Skeletal muscle tissue (tissue), 4 donors: Measurements from ENCODE around the gene CEP164. TPM values are rescaled to one million over a fixed set of nuclear protein-coding genes. Genes with fewer than 3 reads are reported as not detected.

Experiments
- H3K27ac ChIP-seq: one replicate; pipeline ENCODE4 v1.7.0; 2013; ENCODE audit warnings: mild to moderate bottlenecking, low read depth, low read length, inconsistent platforms
- H3K27me3 ChIP-seq, 3 donors: one replicate each; pipeline ENCODE4 v1.7.0; 2013; ENCODE audit warnings: low read length in 3 of 3; ENCODE audit not compliant: control insufficient read depth in 3 of 3, insufficient read depth in 3 of 3
- H3K36me3 ChIP-seq, 3 donors: one replicate each; pipeline ENCODE4 v1.7.0; 2013; ENCODE audit warnings: low read length in 3 of 3; ENCODE audit not compliant: control insufficient read depth in 3 of 3, insufficient read depth in 3 of 3
- H3K4me1 ChIP-seq, 3 donors: one replicate each; pipeline ENCODE4 v1.7.0; 2013; ENCODE audit warnings: low read length in 3 of 3, mild to moderate bottlenecking in 3 of 3; ENCODE audit not compliant: control insufficient read depth in 3 of 3, insufficient read depth in 3 of 3
- H3K4me3 ChIP-seq, 3 donors: one replicate each; pipeline ENCODE4 v1.7.0; 2013; ENCODE audit warnings: low read length in 3 of 3
- H3K9ac ChIP-seq, 3 donors: one replicate each; pipeline ENCODE4 v1.7.0; 2013; ENCODE audit warnings: low read length in 3 of 3, mild to moderate bottlenecking in 3 of 3, moderate library complexity in 2 of 3, low read depth in 1 of 3
- H3K9me3 ChIP-seq, 3 donors: one replicate each; pipeline ENCODE4 v1.7.0; 2013; ENCODE audit warnings: low read length in 3 of 3; ENCODE audit not compliant: control insufficient read depth in 3 of 3
- total RNA-seq: library from RNA; depleted of rRNA; stranded (reverse); fragments of >200 nt; gene quantifications from one replicate; pipeline ENCODE4 v1.2.3, GENCODE V29; 2014
- donor health status: Osteomylitis.

Gene CEP164
- total RNA-seq, 1 donor from 2014 or later, result 21.4 TPM

GRCh38 chr11:117354550-117354949 is 26.9 kb downstream of the CEP164 start:
- Histone ChIP-seq H3K9me3 (no peaks in the 10 kb centered on the region), H3K9ac (no peak overlapping the region), H3K27ac (no peak overlapping the region), H3K36me3 (peaks cover 15 to 28% (median 19%) of the 10 kb centered on the region in 3 donors), H3K4me1 (no peaks in the 10 kb centered on the region), H3K4me3 (no peak overlapping the region), H3K27me3 (no peaks in the 10 kb centered on the region)

- Histone ChIP-seq H3K9me3 (no peaks in the 10 kb centered on the region), H3K36me3 (peaks cover 15 to 28% (median 19%) of the 10 kb centered on the region in 3 donors), H3K27ac (no peak overlapping the region), H3K4me1 (no peaks in the 10 kb centered on the region), H3K9ac (no peak overlapping the region), H3K4me3 (no peak overlapping the region), H3K27me3 (no peaks in the 10 kb centered on the region)
These were observed 28.7 kb downstream of the CEP164 start for GRCh38 chr11:117356126-117356890.

GRCh38 chr11:117361432-117361831 is 33.8 kb downstream of the CEP164 start:
- Histone ChIP-seq H3K36me3 (peaks cover 22 to 30% (median 27%) of the 10 kb centered on the region in 3 donors), H3K4me3 (no peak overlapping the region)

DNA sequence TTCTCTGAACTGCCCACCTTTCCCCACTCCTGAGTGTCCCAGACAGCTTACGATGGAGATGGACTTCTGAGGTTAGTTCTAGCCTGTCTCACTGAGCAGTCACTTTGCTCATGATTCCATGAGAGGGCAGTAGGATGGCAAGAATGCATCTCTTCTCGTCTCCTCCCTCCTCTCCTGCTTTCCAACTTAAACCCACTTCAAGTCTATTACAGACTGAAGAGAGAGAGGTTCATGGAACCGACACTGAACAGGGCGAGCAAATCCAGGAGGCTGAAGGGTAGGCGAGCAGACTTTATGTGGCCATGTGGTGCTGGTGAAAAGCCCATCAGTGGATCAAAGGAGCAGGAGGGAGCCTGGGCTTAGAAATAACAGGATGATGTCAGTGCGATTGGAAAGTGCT is 38.6 kb downstream of the CEP164 start:
- no peaks in the 10 kb centered on the region for H3K9me3 ChIP-seq
- no peaks in the 10 kb centered on the region for H3K27me3 ChIP-seq
- H3K4me1 ChIP-seq, result no peaks in the 10 kb centered on the region
- peaks cover 24 to 42% (median 29%) of the 10 kb centered on the region in 3 donors for H3K36me3 ChIP-seq
- H3K9ac ChIP-seq, result no peak overlapping the region
- no peak overlapping the region for H3K4me3 ChIP-seq
- H3K27ac ChIP-seq, result no peak overlapping the region

More at GRCh38 chr11:117361432-117361831, 33.8 kb downstream of the CEP164 start:
- Histone ChIP-seq H3K27ac (no peak overlapping the region), H3K9ac (no peak overlapping the region), H3K27me3 (no peaks in the 10 kb centered on the region), H3K4me1 (no peaks in the 10 kb centered on the region), H3K9me3 (no peaks in the 10 kb centered on the region)

DNA sequence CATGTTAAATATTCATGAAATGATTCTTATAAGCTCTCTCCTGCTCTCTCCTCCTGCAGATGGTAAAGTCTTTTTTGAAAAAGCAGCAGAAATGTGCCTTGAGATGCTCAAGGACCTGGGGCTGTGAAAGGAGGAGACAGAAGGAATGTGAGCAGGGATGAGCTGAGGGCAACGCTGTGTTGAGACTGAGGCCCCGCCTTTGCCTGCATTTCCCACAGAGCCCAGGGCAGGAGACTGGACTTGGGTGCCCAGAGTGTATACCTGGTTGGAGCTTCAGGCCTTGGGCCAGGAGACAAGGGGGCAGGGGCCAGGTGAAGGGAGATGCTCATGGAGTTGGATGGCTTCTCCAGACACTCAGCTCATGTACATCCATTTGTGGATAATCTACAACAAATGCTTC is 39.2 kb downstream of the CEP164 start:
- Histone ChIP-seq H3K9me3 (no peaks in the 10 kb centered on the region), H3K4me1 (no peaks in the 10 kb centered on the region), H3K9ac (no peak overlapping the region), H3K27ac (no peak overlapping the region), H3K27me3 (no peaks in the 10 kb centered on the region), H3K36me3 (peaks cover 23 to 45% (median 30%) of the 10 kb centered on the region in 3 donors), H3K4me3 (no peak overlapping the region)

DNA sequence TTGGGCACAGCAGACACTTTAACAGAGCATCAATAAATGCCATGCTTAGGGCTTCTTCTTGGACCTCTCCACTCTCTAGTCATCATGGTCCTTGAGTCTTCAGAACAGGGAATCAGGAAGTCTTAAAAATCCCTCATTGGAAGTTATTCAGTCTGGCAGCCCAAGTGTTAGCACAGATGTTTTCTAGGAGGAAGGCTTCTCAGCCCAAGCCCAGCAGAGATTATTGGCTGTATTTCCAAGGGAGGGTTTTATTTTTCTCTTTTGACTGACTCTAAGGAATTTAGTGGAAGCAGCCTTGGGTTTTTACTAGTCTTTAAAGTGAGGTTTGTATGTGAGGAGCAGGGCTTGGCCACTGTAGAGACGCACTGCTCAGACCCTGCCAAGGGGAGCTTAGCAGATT is 41.9 kb downstream of the CEP164 start:
- H3K4me3 ChIP-seq, result no peak overlapping the region
- no peaks in the 10 kb centered on the region for H3K4me1 ChIP-seq
- no peaks in the 10 kb centered on the region for H3K9me3 ChIP-seq
- peaks cover 17 to 34% (median 23%) of the 10 kb centered on the region in 3 donors for H3K36me3 ChIP-seq
- H3K9ac ChIP-seq, result no peak overlapping the region
- no peak overlapping the region for H3K27ac ChIP-seq
- H3K27me3 ChIP-seq, result no peaks in the 10 kb centered on the region

DNA sequence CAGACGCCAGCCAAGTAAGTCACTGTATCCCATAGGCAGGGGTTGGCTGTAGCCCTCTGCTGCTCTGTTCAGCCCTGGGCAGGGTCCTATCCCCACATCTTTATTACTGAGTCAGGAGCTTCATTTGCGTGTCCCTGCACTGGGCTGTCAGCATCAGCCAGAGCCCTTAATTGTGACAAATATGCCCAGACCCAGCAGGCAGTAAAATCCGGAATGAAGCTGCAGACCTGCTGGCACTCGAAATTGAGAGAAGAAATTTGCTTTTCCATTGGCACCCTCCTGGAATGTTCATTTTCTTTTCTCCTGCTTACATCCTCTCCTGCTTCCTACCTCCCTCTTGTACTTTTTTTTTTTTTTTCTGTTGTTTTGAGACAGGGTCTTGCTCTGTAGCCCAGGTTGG is 43.8 kb downstream of the CEP164 start:
- H3K27ac ChIP-seq, result no peak overlapping the region
- no peak overlapping the region for H3K4me3 ChIP-seq
- no peaks in the 10 kb centered on the region for H3K9me3 ChIP-seq
- H3K9ac ChIP-seq, result no peak overlapping the region
- no peaks in the 10 kb centered on the region for H3K4me1 ChIP-seq
- no peaks in the 10 kb centered on the region for H3K27me3 ChIP-seq
- peaks cover 17 to 44% (median 19%) of the 10 kb centered on the region in 3 donors for H3K36me3 ChIP-seq

GRCh38 chr11:117374316-117375055 is 46.8 kb downstream of the CEP164 start:
- Histone ChIP-seq H3K36me3 (peaks cover 15 to 36% (median 20%) of the 10 kb centered on the region in 3 donors), H3K9me3 (no peaks in the 10 kb centered on the region)

DNA sequence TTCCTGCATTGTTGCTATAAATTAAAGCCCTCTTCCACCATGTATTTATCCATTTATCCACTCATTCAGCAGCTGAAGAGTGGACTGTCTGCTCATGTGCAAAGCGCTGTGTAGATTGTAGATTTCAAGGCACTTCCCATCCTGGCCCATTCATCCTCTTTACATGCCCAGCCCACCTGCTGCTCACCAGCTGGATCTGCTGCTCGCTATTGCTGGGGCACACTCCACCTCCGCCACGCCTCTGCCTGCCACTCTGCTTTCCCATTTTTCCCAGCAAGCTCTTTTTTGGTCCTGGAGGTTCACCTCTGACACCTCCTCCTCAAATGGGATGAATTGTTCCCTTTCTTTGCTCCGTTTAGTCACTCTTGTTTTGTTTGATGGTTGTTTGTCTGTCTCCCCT is 48.3 kb downstream of the CEP164 start:
- Histone ChIP-seq H3K9ac (no peak overlapping the region), H3K27ac (no peak overlapping the region), H3K9me3 (no peaks in the 10 kb centered on the region), H3K4me3 (no peak overlapping the region), H3K36me3 (peaks cover 20 to 48% (median 28%) of the 10 kb centered on the region in 3 donors), H3K4me1 (no peaks in the 10 kb centered on the region), H3K27me3 (no peaks in the 10 kb centered on the region)

More at GRCh38 chr11:117374316-117375055, 46.8 kb downstream of the CEP164 start:
- Histone ChIP-seq H3K27ac (no peak overlapping the region), H3K27me3 (no peaks in the 10 kb centered on the region), H3K4me3 (no peak overlapping the region), H3K4me1 (no peaks in the 10 kb centered on the region), H3K9ac (no peak overlapping the region)

- no peaks in the 10 kb centered on the region for H3K4me1 ChIP-seq
- peaks cover 16 to 48% (median 30%) of the 10 kb centered on the region in 3 donors for H3K36me3 ChIP-seq
- H3K9ac ChIP-seq, result no peak overlapping the region
- no peak overlapping the region for H3K27ac ChIP-seq
- H3K4me3 ChIP-seq, result no peak overlapping the region
- H3K9me3 ChIP-seq, result no peaks in the 10 kb centered on the region
- H3K27me3 ChIP-seq, result no peaks in the 10 kb centered on the region
These were observed 48.9 kb downstream of the CEP164 start for GRCh38 chr11:117376517-117376916.
